Hematopoietic multipotent progenitor cell treated with erythropoietin and hydrocortisone succinate and interleukin-3 and kit ligand, for 15 days (in vitro differentiated cells): Measurements from ENCODE around the gene PPT2.

Experiments used
- DNase-seq: peaks from one replicate; pipeline ENCODE4 v3.0.0-alpha.2; 2015; ENCODE audit warnings: low spot score

PPT2 gene

GRCh38 chr6:32151863-32152768 lies 1.8 kb upstream of the PPT2 start, which contains the start of gene PRRT1:
TSS of gene PRRT1 (minus strand) at chr6:32151939. CDS start at chr6:32151827, 112 bp downstream.
- no peak for DNase-seq

GRCh38 chr6:32152769-32153563 lies 975 bp upstream of the PPT2 start:
- no peak for DNase-seq

- DNase-seq, result no peak
These were observed 697 bp downstream of the PPT2 start for GRCh38 chr6:32154514-32155161.

DNA sequence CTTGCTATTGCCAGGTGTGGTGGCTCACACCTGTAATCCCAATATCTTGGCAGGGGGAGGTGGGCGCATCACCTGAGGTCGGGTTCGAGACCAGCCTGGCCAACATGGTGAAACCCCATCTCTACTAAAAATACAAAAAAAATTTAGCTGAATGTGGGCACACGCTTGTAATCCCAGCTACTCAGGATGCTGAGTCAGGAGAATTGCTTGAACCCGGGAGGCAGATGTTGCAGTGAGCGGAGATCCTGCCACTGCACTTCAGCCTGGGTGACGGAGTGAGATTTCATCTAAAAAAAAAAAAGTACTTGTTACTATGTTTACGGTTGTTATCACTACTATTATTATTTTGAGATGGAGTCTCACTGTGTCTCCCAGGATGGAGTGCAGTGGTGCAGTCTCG lies 3.0 kb downstream of the PPT2 start:
- no peak for DNase-seq

- no peak for DNase-seq
These were observed 4.1 kb downstream of the PPT2 start for GRCh38 chr6:32158052-32158451.

DNA sequence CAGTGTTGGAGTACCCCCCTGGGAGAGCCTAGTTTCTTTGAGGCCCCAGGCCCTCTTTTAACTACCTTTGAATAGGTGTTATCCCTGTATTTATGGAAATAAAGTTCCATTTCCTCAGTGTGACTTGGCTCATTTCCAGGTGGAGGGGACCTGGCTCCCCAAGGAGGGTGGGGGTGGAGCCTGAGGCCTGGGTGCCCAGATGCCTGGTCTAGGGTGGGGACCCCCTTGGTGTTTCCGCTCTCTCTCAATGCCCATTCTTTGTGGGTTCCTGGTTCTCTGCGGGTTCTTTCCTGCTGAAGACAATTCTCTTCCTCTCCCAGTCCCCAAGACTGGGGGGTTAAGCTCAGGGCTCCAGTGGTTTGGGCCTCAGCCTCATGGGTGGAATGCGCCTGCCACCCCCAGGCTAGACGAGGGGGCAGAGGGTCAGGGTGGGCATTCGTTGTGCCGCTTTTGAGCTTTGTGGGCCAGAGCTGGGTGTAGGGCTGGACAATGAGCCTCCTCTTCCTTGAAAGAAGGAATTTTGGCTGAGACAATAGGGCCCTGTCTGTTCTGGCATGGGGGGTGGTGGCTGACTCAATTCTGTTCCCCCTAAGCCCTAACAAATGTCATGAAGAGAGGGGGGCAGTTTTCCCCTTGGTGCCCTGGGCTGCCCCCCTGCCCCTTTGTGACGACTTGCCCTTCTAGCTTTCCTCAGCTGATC lies 9.8 kb downstream of the PPT2 start:
- no peak for DNase-seq

- no peak for DNase-seq
These were observed 10.4 kb downstream of the PPT2 start, which contains the start of gene EGFL8 for GRCh38 chr6:32164295-32164694. TSS of gene EGFL8 (plus strand) at chr6:32164595. CDS start at chr6:32166166, 1,571 bp downstream.

DNA sequence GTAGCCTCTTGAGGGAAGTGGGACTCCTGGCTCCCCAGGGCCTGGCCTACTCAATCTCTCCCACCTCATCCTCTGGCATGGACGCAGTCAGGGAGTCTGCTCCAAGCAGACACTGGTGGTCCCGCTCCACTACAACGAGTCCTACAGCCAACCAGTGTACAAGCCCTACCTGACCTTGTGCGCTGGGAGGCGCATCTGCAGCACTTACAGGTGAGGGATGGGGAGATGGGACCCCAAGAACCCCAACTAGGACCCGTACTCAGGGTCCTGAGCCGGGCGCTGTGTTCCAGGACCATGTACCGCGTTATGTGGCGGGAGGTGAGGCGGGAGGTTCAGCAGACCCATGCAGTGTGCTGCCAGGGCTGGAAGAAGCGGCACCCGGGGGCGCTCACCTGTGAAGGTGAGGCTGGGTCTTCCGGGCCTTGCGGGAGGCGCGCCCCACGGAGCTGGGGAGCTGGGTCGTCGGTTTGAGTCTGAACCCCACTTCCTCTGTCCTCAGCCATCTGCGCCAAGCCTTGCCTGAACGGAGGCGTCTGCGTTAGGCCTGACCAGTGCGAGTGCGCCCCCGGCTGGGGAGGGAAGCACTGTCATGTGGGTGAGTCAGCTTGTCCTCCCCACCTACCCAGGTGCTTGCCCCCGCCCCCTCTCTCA lies 12.6 kb downstream of the PPT2 start:
- no peak for DNase-seq

DNA sequence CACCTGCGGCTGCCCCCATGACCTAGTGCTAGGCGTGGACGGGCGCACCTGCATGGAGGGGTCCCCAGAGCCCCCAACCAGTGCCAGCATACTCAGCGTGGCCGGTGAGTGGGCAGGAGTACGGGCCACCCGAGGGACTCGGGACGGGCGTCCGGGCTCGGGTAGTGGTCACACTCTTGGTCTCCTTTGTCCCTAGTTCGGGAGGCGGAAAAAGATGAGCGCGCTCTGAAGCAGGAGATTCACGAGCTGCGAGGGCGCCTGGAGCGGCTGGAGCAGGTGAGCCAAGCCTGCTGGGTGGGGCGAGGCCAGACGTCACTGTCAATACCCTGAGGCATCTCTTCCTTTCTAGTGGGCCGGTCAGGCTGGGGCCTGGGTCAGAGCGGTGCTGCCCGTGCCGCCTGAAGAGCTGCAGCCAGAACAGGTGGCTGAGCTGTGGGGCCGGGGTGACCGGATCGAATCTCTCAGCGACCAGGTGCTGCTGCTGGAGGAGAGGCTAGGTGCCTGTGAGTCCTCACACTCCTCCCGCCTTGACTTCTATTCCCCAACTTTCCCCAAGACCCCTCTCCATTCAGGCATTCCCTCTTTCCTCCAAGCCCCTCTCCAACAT lies 13.3 kb downstream of the PPT2 start:
- DNase-seq, result no peak

DNA sequence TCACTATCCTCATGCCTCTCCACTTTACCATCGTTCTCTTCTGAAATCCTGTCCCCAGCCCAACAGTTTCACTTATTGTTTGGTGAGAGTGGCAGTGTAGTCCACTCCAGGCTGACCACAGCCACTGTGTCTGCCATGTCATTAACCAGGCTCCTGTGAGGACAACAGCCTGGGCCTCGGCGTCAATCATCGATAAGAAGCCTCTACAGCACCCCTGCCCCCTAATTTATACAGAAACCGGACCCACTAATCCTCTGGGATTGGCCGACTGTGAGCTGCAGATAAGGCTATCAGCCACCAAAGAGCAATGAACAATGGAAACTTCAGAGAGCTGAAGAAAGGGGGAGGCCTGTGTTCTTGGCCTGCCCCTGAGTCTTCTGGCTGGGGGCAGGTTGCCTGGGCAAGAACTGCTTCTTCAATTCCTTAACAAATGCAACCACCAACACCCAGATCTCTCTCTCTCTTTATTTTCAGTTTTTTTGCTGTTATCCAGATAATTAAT lies 13.9 kb downstream of the PPT2 start:
- DNase-seq, result no peak

DNA sequence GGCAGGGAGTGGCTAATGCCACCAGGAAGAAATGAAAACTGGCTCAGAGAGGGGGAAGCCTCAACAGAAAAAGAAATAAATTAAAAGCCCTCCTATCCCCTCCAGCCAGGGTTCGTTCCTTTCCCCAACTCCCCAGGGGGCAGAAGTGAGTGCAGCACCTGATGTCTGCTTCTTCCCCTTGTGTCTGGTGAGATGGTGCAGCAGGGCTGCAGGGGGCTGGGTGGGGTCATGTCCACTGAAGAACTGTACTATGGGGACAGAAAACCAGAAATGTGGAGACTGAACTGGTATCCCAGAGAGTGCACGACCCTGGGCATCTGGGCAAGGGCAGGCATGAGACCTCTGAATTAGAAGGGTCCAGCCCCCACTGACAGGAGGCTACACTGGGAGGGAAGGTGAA lies 14.4 kb downstream of the PPT2 start:
- DNase-seq, result no peak

- DNase-seq, result no peak
These were observed 15.1 kb downstream of the PPT2 start for GRCh38 chr6:32168807-32169591.

DNA sequence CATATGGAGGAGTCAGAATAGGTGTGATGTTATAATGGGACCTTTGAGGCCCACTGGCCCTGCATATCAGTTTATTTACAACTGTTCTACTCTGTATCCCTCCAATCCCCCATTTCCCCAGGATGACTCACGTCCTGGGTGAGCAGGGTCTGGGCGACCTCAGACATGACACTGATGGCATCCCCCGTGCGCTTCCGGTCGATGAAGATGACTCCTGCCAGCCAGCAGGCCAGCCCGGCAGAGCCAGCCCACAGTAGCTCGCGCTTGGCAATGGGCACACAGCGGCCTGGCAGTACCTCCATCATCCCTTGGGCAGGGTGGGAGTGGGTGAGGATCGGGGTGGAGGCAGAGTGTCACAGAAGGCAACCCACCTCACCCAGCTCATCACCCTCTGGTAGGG lies 16.4 kb downstream of the PPT2 start:
- DNase-seq, result no peak

GRCh38 chr6:32171234-32171633 lies 17.3 kb downstream of the PPT2 start:
- DNase-seq, result no peak

DNA sequence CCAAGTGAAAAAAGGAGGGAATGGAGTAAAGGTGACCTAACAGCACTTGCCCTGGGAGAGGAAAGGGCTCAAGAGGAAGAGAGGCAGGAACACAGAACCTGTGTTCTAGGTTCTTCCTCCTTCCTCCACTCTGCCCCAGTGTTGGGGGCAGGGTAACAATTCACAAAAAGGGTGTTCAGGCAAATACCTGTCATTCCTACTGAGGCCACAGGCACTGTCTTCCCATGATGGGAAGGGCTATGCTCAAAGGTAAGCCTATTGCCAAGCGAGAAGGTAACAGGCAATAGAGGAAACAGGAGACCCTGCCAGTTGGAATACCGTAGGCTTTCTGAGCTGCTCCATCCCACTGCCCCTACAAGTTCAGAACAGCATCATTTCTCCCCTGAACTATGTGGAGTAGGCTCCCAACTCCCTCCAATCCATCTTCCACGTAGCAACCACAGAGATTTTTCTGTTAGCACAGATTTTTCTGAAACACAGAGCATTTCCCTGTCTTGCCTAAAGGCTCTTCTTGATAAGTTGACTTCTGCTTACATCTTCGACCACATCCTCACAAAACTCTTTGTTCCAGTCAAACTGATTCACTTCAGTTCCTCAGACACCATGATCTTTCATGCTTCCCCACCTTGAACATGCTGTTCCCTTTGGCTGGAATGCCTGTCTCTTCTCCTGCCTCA lies 19.2 kb downstream of the PPT2 start:
- DNase-seq, result no peak

GRCh38 chr6:32174416-32174815 lies 20.5 kb downstream of the PPT2 start:
- DNase-seq, result no peak

GRCh38 chr6:32175322-32175710 lies 21.4 kb downstream of the PPT2 start:
- DNase-seq, result no peak

- DNase-seq, result peak; percentile 96
These were observed 22.0 kb downstream of the PPT2 start, which contains the start of gene AGPAT1 for GRCh38 chr6:32175711-32176475. TSS of gene AGPAT1 (minus strand) at chr6:32176084. CDS start at chr6:32171496, 4,588 bp downstream.
